GM19023 (cell line): Measurements from ENCODE around the gene AGRN.
"Not testable (repeated sequence)": the region's sequence is repeated elsewhere in the genome, so short reads cannot be mapped to it uniquely, and the experiment has no call there.

ENCODE experiments used
- ATAC-seq: cut with Tn5 transposase; IDR thresholded peaks from one replicate; pipeline ENCODE4 v1.9.1; 2021; ENCODE audit warnings: mild to moderate bottlenecking, moderate library complexity; ENCODE audit not compliant: unreplicated experiment

Gene AGRN

GRCh38 chr1:1075148-1075935 is 55.4 kb downstream of the AGRN start:
- ATAC-seq: no peak

DNA sequence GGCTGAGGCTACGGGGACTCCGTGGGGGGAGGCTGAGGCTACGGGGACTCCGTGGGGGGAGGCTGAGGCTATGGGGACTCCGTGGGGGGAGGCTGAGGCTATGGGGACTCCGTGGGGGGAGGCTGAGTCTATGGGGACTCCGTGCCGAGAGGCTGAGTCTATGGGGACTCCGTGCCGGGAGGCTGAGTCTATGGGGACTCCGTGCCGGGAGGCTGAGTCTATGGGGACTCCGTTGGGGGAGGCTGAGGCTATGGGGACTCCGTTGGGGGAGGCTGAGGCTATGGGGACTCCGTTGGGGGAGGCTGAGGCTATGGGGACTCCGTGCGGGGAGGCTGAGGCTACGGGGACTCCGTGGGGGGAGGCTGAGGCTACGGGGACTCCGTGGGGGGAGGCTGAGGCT is 57.5 kb downstream of the AGRN start:
- ATAC-seq: not testable (repeated sequence)

GRCh38 chr1:1079408-1080121 is 59.6 kb downstream of the AGRN start:
- no peak for ATAC-seq

DNA sequence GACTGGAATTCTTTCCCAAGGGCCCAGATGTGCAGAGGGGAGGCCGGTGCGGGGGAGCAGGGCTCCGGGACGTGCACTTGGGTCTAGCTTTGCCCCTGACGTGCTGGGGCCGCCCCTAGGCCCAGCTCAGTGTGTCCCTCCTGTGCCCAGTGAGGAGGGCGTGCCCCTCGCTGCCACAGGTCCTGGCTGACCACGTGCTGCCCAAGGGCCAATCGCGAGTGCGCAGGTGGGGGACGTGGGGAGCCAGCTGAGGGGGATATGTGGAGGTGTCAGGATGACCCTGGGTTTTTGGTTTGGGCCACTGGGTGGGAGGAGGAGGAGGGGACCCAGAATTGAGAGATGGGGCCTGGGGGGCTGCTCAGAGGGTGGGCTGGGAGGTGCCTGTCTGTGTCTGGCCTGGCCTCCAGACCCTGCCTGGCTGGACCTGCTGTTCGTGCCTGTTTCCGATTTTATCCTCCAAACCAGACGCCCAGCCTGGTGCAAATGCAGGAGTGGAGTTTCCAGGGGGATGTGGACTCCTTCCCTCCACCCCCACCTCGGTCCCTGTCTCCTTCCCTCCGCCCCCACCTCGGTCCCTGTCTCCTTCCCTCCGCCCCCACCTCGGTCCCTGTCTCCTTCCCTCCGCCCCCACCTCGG is 60.3 kb downstream of the AGRN start:
- ATAC-seq: no peak

DNA sequence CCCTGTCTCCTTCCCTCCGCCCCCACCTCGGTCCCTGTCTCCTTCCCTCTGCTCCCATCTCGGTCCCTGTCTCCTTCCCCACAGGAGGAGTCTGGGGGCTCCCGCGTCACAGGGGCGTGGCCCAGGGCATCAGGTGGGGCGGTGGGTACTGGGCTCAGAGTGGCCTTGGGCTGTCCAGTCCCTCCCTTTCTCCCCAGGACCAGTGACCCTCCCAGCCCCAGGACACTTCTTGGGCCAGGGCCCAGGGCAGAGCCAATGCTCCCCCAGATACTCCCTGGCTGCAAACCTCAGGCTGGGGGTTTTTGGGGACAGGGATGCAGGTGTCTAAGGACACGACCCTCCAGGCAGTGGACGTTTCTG is 61.0 kb downstream of the AGRN start:
- no peak for ATAC-seq

DNA sequence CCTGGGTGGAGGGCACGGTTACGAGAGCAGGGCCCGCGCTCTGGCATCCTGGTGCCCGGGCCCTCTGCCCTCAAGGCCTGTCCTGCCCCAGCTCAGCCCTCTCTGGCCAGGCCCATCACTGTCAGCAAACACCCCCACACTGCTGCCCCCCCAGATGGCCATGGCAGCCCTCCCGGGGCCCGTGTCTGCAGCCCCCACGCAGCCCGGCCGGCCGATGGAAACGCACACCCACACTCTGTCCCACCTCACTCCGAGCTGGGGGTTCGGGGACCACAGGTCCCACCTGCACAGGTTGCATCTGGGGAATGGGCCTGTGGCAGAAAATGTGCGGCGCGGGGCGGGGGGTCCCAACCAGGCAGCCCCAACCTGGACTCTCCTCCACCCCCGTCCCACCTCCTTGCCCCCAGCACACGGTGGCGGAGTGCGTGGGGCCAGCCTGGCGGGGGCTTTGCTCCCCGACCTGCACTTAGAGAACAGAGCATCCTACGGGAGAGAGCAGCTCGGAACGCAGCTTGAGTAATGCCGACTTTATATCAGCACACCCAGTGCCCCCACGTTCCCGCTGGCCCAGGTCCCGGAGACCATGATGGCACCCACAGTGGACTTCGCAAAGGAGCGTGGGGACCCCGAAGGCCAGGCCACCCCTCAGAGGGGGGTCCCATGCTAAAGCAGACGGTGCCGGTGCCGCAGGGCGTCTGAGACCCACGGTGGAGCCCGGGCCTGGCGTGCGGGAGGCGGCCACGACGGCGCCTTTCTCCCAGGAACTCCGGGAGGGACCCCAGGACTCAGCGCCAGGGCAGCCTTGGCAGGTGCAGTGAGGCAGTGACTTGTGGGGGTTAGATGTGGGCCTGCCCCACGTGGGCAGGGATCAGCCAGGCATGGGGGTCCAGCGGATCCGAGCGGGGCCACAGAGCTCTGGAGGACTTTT is 61.7 kb downstream of the AGRN start:
- no peak for ATAC-seq

DNA sequence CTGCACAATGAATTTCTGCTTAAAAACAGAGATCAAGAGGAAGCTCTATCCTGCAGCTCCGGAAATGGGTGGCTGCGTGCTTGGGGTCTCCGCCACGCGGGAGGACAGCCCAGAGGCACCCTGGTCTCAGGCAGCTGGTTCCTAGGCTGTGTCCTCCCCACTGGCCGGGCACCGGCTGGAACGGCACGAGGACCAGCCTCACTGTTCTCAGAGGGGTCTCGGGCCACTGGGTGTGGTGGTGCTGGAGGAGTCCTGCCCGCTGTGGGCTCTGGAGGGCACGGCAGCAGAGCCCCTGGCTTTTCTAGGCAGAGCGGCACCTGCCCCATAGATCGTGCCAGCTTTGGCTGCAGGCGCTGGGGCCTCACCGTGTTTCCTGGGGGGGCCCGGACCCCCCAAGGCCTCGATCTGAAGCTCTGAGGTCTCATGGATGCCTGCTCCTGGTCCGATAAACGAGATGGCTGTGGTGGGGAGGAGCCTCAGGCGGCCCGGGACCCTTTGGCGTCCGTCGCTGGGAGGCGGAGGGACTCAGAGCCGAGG is 62.4 kb downstream of the AGRN start:
- ATAC-seq: no peak

DNA sequence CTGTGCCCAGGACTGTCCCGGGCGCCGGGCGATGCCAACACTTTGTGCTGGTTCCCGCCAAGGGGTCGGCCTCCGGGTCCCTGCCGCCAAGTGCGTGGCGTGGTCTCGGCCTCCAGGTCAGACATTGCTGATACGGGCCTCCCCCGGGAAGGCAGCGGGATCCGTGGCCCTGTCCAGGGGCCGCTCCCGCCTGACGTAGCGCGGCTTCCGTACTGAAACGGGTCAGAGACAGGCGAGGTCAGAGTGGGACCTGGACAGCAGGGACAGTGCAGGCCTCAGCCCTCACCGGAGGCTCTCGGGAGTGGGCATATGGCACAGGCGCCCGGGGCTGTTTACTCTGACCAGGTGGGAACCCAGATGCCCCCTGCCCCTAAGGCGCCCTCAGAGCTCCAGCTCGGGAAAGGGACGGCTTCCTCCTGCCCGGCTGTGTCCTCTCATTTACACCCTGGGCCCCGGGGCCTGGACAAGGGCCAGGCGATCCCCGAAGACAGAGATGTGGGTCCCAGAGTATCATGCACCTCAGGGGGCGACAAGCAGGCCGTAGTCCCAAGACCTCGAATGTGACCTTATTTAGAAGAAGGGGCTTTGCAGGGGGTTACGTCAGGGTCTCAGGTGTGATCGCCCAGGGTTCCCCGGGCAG is 63.0 kb downstream of the AGRN start:
- no peak for ATAC-seq

DNA sequence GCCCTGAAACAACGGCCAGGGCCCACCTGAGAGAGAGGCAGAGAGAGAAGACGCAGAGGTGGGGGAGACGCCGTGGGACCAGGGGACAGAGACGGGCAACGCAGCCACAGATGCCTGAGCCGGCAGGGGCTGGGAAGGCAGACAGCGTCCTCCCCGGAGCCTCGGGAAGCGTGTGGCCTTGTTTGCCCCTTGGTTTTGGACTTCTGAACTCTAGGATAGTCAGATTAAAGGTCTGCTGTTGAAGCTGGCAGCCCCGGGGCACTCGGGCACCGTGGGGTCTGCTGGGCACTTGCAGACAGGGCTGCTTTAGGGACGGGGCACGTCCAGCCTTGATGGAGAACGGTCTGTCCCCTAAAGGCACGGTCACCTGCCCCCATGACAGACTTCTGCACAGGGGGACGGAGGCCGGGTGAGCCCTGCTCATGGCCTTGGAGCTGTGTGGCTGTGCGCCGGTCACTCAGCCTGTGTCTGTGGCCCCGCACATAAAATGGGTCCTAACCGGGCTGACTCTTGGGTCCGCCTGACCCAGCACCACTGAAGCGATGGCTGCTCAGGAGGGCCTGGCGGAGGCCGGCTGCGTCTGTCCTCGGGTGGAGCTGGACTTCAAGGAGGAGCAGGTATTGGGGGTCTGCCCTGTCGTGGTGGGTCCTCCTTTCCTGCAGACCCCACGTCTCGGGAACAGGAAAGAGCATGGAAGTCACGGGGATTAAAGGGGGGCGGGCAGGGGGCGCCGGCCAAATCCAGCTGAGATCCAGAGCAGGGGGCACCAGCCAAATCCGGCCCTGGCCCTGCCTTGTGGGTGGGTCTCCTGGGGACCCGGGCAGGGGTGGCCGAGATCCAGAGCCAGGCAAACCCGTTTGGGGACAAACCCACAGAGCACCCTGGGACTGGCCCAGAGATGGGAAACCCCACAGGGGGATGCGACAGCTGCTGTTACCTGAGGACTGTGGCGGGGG is 63.8 kb downstream of the AGRN start:
- no peak for ATAC-seq

- no peak for ATAC-seq
Observed at GRCh38 chr1:1084372-1085170, 64.7 kb downstream of the AGRN start.

GRCh38 chr1:1085171-1085841 is 65.4 kb downstream of the AGRN start:
- no peak for ATAC-seq

GRCh38 chr1:1085911-1086841 is 66.3 kb downstream of the AGRN start:
- no peak for ATAC-seq

GRCh38 chr1:1086911-1087341 is 67.0 kb downstream of the AGRN start:
- no peak for ATAC-seq

GRCh38 chr1:1087351-1088028 is 67.6 kb downstream of the AGRN start:
- no peak for ATAC-seq

DNA sequence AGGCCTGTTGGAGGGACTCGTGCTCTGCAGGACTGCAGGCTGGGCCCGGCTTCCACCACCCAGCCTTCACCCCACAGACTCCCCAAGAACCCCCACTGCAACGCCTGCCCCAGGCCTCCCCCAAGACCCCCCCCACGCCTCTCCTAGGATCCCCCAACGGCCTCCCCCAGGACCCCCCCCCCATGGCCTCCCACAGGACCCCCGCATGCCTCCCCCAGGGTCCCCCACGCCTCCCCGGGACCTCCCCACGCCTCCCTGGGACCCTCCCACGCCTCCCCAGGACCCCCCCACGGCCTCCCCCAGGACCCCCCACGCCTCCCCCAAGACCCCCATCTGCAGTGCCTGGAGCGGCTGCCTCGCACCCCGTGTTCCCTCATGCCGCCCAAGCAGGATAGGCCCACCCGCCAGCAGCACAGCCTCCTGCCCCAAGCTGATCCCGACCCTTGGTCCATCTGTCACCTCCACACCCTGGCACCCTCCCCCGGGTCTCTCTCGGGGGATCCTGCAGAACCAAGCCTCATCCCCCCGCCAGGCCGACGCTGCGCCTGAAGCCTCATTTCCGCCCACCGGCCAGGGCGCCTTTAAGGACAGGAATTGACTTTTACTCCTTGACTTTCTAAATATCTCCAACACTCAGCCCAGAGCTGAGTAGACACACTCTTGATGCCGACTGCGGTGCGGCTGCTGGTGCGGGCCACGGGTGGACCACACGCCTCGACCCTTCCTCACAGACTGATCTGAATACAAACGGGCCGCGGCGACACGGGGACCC is 68.3 kb downstream of the AGRN start:
- ATAC-seq: no peak
